IPS-18a (cell line): ENCODE data around the gene ESPL1.
A peak's percentile ranks its signal among the peaks of the same experiment; 100 is the strongest.
"Not testable (repeated sequence)": the region's sequence is repeated elsewhere in the genome, so short reads cannot be mapped to it uniquely, and the experiment has no call there.

Experiments
- H3K27ac ChIP-seq: one replicate; pipeline ENCODE4 v1.5.1; 2013; ENCODE audit warnings: low read length
- H3K27me3 ChIP-seq: one replicate; pipeline ENCODE4 v1.6.1; 2013; ENCODE audit warnings: mild to moderate bottlenecking, low read length; ENCODE audit not compliant: control insufficient read depth, insufficient read depth
- H3K36me3 ChIP-seq: one replicate; pipeline ENCODE4 v1.6.1; 2013; ENCODE audit warnings: low read depth, low read length; ENCODE audit not compliant: control insufficient read depth
- H3K4me1 ChIP-seq: one replicate; pipeline ENCODE4 v1.6.1; 2013; ENCODE audit warnings: low read depth, low read length; ENCODE audit not compliant: control insufficient read depth
- H3K4me3 ChIP-seq: one replicate; pipeline ENCODE4 v1.5.1; 2013; ENCODE audit warnings: low read length
- H3K9ac ChIP-seq: one replicate; pipeline ENCODE4 v1.6.1; 2013; ENCODE audit warnings: mild to moderate bottlenecking, low read length, moderate library complexity
- H3K9me3 ChIP-seq: one replicate; pipeline ENCODE4 v1.6.1; 2013; ENCODE audit warnings: low read depth, low read length; ENCODE audit not compliant: control insufficient read depth

The ESPL1 gene

DNA sequence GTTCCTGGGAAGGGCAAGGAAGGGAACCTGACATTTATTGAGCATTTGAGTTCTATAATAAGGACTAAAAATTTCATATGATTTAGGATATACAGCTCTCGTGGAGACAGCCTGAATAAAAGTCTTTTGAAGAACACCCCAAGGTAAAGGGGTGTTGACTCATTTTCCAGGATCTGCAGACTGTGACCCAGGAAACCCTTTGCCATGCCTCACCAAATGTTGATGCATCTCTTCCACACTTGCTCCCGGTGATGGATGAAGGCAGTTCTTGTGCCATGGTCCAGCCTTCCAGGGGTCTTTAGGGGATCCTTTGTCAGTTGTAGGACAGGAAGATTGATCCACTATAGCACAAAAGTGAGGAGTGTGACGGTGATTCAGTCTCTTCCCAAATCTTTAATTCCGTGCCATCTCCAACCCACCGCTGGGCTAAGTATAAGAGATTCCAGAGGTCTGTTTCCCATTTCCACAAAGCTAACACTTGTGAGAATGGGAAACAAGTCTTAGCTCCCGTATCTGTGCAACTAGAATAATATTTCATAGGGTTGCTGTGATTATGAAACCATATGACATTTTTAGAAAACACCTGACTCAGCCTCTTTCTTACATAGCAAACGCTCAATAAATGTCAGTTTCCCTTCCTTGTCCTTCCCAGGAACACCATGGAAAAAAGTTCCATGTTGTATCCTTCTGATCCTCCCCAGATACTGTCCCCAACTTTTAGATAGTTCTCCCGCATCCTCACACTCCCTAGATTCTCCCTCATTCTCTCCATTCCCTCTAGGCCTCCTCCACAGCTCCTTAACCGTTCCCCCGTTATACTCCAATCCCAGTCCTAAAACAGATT, 52.5 kb downstream of the ESPL1 start:
- H3K4me1 ChIP-seq, result peaks cover 12% of the 10 kb centered on the region
- peak overlapping the region; percentile 88 for H3K9ac ChIP-seq
- peak overlapping the region; percentile 79 for H3K4me3 ChIP-seq
- H3K27ac ChIP-seq, result no peak overlapping the region
- H3K36me3 ChIP-seq, result peaks cover 25% of the 10 kb centered on the region
- peaks cover 27% of the 10 kb centered on the region for H3K27me3 ChIP-seq
- no peaks in the 10 kb centered on the region for H3K9me3 ChIP-seq

DNA sequence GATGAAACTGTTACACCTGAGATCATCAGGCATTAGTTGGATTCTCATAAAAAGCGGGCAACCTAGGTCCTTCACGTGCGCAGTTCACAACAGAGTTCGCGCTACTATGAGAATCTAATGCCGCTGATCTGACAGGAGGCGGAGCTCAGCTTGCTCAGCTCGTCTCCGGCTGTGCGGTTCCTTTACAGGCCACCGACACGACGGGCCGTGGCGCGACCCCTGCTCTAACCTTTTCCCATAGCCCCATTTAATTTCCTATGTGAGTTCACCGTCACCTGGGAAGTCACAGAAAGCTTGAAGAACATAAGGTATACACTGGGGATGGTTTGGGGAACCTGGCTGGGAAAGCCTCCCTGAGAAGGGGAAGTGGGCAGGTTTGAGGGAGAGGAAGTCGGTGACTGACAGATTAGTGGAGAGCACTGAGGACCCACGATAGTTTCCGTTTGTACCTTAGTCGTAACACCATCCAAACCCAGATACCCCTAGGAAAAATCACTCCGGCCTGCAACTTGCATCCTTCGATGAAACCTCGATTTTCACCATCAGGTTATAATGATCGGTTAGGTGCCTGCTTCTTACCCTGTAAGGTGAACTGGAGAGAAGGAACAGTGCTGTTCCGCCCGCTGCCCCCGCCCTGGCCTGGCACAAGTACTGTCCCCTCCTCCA, 56.1 kb downstream of the ESPL1 start:
- H3K9ac ChIP-seq, result peak overlapping the region; percentile 53
- H3K4me1 ChIP-seq, result peaks cover 12% of the 10 kb centered on the region
- H3K9me3 ChIP-seq, result no peaks in the 10 kb centered on the region
- peaks cover 2% of the 10 kb centered on the region for H3K36me3 ChIP-seq
- peaks cover 61% of the 10 kb centered on the region for H3K27me3 ChIP-seq
- no peak overlapping the region for H3K27ac ChIP-seq
- peak overlapping the region; percentile 58 for H3K4me3 ChIP-seq

DNA sequence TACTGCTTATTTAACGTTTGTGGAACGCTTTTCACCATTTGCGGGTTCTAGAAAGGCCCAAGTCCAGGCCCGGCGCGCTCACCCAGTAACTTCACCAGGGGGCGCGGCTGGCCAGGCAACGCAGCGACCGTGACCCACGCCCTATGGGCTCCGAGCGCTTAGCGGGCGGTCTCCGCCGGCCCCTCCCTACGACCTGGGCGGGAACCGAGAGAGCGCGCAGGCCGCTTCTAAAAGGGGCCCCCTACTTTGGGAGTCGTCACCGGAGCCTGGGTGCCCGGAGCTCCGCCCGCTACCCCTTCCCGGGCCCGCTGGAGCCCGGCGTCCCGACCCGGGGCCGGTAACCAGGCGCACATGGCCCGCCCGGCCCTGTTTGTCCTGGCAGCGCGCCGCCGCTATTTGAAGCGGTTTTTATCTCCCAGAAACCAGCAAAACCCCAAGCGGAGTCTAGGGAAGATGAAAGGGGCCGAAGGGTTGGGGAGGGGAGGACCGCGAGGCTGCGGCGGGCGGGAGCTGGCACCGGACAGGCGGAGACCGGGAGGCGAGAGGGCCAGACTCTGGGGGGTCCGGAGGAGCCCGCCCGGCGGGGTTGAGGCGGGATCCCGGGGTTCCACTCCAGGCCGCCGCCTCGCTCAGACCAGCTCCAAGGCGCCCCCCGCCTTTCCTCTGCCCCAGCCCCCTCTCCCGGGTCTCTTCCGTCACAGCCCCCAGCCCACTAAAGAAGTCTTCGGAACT, 56.8 kb downstream of the ESPL1 start:
- peak overlapping the region; percentile 58 for H3K4me3 ChIP-seq
- H3K4me1 ChIP-seq, result peaks cover 12% of the 10 kb centered on the region
- H3K36me3 ChIP-seq, result no peaks in the 10 kb centered on the region
- H3K9me3 ChIP-seq, result no peaks in the 10 kb centered on the region
- no peak overlapping the region for H3K27ac ChIP-seq
- H3K9ac ChIP-seq, result peak overlapping the region; percentile 53
- H3K27me3 ChIP-seq, result peaks cover 61% of the 10 kb centered on the region

DNA sequence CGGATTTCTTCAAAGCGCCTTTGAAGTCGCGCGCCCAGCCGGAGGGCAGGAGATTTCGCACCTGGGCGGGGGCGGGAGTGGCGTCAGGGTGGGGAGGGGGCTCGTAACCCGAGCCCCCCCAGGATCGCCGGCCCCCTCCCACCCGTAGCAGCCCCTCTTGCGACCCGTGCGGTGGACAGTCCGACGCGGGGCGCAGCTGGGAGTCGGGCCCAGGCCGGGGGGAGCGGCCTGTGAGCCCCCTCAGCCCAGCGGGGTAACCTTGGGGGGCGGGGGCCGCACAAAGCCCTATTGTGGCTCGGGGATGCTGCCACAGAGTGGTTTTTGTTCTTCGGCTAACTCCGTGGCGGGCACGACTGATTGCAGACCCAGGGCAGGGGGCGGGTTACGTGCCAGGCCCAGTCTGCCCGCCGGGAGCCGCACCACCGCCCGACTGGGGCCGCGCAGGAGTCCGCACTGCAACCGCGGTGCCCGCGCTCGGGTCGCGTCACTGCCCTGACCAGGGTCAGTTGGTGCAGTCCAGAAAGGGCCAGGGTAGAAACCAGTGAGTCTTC, 57.5 kb downstream of the ESPL1 start:
- Histone ChIP-seq H3K27ac (no peak overlapping the region), H3K36me3 (no peaks in the 10 kb centered on the region), H3K4me1 (peaks cover 12% of the 10 kb centered on the region), H3K4me3 (peak overlapping the region; percentile 58), H3K27me3 (peaks cover 61% of the 10 kb centered on the region), H3K9me3 (no peaks in the 10 kb centered on the region), H3K9ac (peak overlapping the region; percentile 53)

DNA sequence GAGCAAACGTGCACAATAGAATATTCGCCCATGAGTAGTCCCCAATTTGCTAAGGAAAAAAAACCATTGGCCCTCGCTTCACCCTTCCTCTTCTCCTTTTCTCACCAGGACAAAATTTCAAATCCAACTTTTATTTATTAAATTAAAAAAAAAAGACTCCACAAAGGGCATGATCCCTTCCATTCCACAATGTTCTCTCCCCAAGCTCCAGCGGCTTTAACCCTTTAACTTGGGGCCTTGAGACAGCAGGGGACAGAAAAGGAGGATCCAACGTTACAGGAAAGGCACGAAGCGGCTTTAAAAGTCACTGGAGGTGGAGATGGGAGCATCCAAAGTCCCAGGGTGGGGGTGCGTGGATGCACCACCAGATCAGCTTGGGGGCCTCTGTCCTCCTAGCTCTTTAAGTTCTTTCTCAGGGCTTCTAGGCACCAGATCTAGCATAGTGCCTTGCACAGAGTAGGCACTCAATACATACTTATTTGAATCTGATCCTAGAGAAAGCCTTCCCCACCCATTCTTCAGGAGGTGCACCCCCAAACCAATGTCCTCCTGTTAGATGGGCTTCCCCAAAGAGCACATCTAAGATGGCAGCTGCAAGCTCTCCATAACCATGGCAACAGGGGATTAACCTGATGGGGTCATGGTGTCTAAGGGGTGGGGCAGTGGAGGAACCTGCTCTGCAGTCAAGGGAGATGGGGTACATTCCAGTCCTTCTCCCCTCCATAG, 58.5 kb downstream of the ESPL1 start:
- peak overlapping the region; percentile 58 for H3K4me3 ChIP-seq
- no peaks in the 10 kb centered on the region for H3K36me3 ChIP-seq
- no peaks in the 10 kb centered on the region for H3K9me3 ChIP-seq
- H3K4me1 ChIP-seq, result peaks cover 11% of the 10 kb centered on the region
- H3K27ac ChIP-seq, result no peak overlapping the region
- H3K9ac ChIP-seq, result no peak overlapping the region
- H3K27me3 ChIP-seq, result peaks cover 61% of the 10 kb centered on the region

DNA sequence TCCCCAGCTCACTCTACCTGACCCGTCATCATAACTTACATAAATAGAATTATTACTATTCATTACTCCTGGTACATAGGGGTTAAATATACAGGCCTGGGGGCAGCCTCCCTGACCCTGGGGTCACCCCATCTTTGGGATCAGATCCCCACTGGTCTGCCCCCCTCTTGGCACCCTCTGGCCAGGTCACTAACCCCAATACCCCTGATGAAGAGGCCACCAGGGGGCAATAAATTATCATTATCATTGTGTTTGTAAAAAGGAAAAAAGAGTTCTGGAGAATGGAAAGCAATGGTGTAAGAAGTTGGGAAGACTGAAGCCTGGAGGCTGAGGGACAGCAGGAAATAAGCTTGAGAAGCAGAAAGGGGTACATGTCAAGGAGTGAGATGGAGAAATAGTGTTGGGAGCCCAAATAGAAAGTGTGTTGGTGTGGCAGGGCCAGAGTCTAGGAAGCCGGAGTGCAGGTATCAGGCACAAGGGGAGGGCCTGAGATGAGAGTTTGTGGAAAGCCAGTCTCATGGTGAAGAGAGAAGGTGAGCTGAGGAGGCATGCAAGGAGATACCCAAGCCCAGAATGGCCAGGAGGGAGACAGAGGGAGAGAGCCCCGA, 59.4 kb downstream of the ESPL1 start:
- Histone ChIP-seq H3K27me3 (peaks cover 58% of the 10 kb centered on the region), H3K36me3 (no peaks in the 10 kb centered on the region), H3K9me3 (no peaks in the 10 kb centered on the region)

DNA sequence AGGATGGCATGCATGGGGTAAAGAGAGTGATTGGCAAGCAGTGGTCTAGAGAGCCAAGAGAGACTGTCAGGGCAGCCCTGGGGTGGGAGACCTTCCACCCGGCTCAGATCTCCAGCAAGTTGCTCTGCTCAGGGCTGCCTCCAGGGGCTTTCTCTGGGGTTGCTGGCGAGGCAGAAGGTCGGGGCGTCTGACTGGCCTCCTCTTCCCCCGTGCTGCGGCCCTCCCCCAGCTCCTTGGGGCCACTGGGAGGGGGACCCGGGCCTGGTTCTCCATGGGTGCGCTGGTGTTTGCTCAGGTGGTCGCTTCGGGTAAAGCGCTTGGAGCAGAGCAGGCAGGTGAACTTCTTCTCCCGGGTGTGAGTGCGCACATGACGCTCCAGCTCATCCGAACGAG, 59.9 kb downstream of the ESPL1 start:
- peaks cover 53% of the 10 kb centered on the region for H3K27me3 ChIP-seq
- no peaks in the 10 kb centered on the region for H3K36me3 ChIP-seq

More for the DNA sequence above, 59.4 kb downstream of the ESPL1 start:
- Histone ChIP-seq H3K4me1 (peaks cover 8% of the 10 kb centered on the region), H3K27ac (no peak overlapping the region), H3K9ac (no peak overlapping the region), H3K4me3 (no peak overlapping the region)

DNA sequence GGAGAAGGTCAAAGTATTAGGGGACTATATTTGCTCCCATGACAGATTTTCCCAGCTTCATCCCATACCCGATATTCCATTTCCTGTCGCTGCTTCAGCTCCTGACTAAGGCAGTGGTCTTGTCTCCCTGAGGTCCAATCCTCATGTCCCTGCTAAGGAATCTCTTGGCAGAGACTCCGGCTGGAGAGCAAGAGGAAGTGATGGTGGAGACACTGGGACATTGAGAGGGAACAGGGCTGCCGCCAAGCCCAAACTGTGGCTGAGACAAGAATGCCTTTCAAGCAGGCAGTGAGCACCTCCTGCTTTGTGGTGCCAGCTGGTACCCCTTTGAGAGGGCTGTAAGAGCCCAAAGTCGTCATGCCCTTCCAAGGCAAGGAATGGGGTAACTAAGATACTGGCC, 62.6 kb downstream of the ESPL1 start:
- H3K9me3 ChIP-seq, result no peaks in the 10 kb centered on the region
- peaks cover 32% of the 10 kb centered on the region for H3K27me3 ChIP-seq
- no peak overlapping the region for H3K4me3 ChIP-seq
- no peaks in the 10 kb centered on the region for H3K36me3 ChIP-seq
- no peak overlapping the region for H3K9ac ChIP-seq
- no peaks in the 10 kb centered on the region for H3K4me1 ChIP-seq
- H3K27ac ChIP-seq, result no peak overlapping the region

More for the DNA sequence above, 59.9 kb downstream of the ESPL1 start:
- H3K27ac ChIP-seq, result no peak overlapping the region
- no peak overlapping the region for H3K9ac ChIP-seq
- no peaks in the 10 kb centered on the region for H3K9me3 ChIP-seq
- H3K4me3 ChIP-seq, result no peak overlapping the region
- H3K4me1 ChIP-seq, result peaks cover 8% of the 10 kb centered on the region

DNA sequence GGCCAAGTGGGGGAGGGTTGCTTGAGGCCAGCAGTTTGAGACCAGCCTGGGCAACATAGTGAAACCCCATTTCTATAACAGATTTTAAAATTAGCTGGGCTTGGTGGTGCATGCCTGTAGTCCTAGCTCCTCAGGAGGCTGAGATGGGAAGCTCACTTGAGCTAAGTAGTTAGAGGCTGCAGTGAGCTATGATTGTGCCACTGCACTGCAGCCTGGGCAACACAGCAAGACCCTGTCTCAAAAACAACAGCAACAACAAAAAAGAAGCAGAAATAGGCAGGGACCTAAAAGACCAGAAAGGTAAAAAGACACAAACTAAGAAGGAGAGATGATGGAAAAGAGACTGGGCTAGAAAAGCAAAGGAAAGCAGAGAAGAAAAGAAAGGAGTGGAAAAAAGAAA, 64.2 kb downstream of the ESPL1 start:
- peaks cover 16% of the 10 kb centered on the region for H3K27me3 ChIP-seq
- H3K9ac ChIP-seq, H3K9me3 ChIP-seq, H3K36me3 ChIP-seq, H3K4me1 ChIP-seq, H3K4me3 ChIP-seq, H3K27ac ChIP-seq: not testable (repeated sequence)

DNA sequence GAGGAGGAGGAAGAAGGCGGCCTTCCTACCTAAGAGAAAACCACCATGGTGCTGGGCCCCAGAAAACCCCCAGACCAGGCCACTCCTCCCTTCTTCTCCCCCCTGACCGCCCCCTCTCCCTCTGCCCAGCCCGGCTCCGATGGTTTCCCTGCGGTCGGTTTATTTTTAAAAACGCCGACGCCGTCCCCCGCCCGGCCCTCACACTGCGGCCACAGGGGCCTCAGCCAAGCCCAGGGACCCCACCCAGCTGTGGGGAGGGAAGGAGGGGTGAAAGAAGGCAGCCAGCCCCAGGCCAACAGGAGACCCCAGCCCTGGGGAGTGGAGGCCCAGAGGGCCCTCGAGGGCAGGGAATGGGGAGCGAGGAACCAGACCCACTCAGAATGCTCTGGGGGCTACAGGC, 64.6 kb downstream of the ESPL1 start:
- Histone ChIP-seq H3K27ac (no peak overlapping the region), H3K27me3 (peaks cover 12% of the 10 kb centered on the region), H3K36me3 (no peaks in the 10 kb centered on the region), H3K9ac (no peak overlapping the region), H3K4me3 (no peak overlapping the region), H3K9me3 (no peaks in the 10 kb centered on the region), H3K4me1 (no peaks in the 10 kb centered on the region)
